Activated effector memory CD4-positive, alpha-beta T cell treated with Interleukin-2 at 50 U/mL for 16 hours (primary cell): Measurements from ENCODE around the gene SH2D6.
"Not testable (repeated sequence)": the region's sequence is repeated elsewhere in the genome, so short reads cannot be mapped to it uniquely, and the experiment has no call there.

Experiments
- DNase-seq: peaks from one replicate; pipeline ENCODE4 v3.0.0-alpha.2; 2020

SH2D6 gene

GRCh38 chr2:85475799-85476490 is 57.4 kb downstream of the SH2D6 start:
- no peak for DNase-seq

DNA sequence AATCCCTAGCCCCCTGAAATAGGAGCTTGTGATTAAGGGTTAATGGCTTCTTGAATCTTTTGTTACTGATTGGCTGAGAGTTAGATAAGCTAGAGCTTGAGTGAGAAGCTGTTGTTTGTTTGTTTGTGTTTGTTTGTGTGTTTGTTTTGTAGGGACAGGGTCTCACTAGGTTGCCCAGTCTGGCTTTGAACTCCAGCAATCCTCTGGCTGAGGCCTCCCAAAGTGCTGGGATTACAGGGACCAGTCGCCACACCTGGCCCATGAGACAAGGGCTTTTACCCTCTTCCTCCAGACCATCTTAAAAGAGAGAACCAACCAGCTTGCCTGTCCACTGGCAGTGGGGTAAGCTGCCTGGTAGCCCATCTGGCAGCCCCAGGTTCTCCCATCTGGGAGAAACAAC is 58.1 kb downstream of the SH2D6 start:
- no peak for DNase-seq

GRCh38 chr2:85477884-85478283 is 59.4 kb downstream of the SH2D6 start:
- DNase-seq = no peak

DNA sequence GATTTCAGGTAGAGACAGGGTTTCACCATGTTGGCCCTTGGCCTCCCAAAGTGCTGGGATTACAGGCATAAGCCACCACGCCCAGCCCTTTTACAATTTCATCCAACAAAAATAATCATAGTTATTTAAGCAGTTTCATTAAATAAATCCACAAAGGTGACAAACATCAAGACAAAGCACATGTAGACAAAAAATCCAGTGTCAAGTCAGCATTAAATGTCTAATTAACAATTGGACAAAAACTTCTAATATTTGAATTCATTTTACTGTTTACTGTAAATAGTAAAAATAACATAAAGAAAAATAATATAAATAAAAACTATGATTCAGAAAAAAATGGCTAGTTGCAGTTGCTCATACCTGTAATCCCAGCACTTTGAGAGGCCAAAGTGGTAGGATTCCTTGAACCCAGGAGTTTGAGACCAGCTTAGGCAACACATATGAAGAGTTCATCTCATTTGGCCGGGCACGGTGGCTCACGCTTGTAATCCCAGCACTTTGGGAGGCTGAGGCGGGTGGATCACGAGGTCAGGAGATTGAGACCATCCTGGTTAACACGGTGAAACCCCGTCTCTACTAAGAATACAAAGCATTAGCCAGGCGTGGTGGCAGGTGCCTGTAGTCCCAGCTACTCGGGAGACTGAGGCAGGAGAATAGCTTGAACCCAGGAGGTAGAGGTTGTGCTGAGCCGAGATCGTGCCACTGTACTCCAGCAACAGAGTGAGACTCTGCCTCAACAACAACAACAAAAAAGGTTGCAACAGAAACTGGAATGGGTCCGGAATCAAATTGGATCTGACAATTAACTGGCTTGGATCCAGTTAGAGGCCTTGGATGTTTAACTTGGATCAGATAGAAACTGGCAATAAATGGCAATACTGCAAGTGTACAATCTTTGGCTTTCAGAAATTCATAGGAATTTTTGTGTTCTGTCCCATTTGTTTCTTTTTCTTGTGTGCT is 63.6 kb downstream of the SH2D6 start:
- no peak for DNase-seq

GRCh38 chr2:85484615-85485014 is 66.1 kb downstream of the SH2D6 start:
- not testable (repeated sequence) for DNase-seq

DNA sequence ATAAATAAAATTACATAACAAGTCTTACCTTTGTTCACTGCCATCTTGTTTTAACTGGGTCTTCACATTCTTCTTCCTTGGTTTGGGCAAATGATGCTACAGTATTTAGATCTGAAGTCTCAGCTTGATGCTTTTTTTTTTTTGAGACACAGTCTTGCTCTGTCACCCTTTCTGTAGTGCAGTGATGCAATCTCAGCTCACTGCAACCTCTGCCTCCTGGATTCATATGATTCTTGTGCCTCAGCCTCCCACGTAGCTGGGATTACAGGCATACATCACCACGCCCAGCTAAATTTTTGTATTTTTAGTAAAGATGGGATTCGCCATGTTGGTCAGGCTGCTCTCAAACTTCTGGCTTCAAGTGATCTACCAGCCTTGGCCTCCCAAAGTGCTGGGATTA is 67.3 kb downstream of the SH2D6 start:
- DNase-seq = no peak
